GM23248 (cell line): ENCODE data around the gene MORN4.

Experiments used
- EZH2 ChIP-seq: fragments of 200-600 bp; sonication (generic); IDR thresholded peaks from 2 replicates; pipeline ENCODE4 v1.6.1; 2018; ENCODE audit warnings: antibody characterized with exemption, mild to moderate bottlenecking; ENCODE audit not compliant: insufficient read depth, poor library complexity, severe bottlenecking
- EZH2phosphoT487 ChIP-seq: fragments of 200-600 bp; sonication (generic); IDR thresholded peaks from 2 replicates; pipeline ENCODE4 v1.6.1; 2018; ENCODE audit warnings: antibody characterized with exemption, moderate library complexity, mild to moderate bottlenecking, low read depth; ENCODE audit not compliant: insufficient read depth

DNA sequence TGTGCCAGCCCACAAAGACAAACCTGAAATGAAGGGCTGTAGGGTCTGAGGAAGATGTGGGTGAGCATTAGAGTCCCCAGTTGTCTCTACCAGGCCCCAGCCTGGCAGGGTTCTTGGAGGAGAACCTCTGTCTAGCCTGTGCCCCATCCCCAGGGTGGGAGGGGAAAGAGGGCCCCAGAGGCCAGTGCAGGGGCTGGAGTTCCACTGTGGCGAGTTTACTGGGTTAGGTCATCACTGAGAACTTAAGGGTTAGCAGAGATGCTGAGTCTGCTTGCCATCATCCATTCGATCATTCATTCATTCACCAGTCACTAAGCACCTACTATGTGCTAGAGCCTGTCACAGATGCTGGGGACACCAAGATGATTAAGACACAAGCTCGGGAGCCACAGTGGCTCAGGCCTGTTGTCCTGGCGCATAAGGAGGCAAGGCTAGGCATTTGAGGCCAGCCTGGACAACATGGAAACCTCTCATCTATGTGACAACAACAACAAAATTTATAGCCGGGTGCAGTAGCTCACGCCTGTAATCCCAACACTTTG lies 58.1 kb downstream of the MORN4 start:
- TF ChIP-seq EZH2: no peak
- TF ChIP-seq EZH2phosphoT487: no peak
